Measurements from ENCODE around the gene SMYD3. TPM values are rescaled to one million over a fixed set of nuclear protein-coding genes. Genes with fewer than 3 reads are reported as not detected.

SMYD3 gene
- total RNA-seq, 1 donor from 2014 or later, result 0.32 TPM

DNA sequence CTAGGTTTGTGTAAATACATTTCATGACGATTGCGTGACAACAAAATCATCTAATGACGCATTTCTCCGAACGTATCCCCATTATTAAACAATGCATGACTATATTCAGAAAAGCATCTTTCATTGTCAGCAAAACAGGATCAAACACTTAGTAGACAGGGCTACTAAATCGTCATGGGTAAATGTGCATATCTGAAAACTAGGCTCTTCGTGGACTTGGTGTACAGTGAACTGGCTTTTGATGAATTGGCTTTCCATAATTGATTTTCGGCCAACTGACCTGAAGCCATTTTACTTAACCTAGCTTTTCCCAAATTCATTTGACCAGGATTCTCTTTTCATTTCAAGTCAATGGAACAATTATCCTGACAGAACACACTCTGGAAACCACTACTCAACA, 665.0 kb downstream of the SMYD3 start:
- TF ChIP-seq, protein P1, sequence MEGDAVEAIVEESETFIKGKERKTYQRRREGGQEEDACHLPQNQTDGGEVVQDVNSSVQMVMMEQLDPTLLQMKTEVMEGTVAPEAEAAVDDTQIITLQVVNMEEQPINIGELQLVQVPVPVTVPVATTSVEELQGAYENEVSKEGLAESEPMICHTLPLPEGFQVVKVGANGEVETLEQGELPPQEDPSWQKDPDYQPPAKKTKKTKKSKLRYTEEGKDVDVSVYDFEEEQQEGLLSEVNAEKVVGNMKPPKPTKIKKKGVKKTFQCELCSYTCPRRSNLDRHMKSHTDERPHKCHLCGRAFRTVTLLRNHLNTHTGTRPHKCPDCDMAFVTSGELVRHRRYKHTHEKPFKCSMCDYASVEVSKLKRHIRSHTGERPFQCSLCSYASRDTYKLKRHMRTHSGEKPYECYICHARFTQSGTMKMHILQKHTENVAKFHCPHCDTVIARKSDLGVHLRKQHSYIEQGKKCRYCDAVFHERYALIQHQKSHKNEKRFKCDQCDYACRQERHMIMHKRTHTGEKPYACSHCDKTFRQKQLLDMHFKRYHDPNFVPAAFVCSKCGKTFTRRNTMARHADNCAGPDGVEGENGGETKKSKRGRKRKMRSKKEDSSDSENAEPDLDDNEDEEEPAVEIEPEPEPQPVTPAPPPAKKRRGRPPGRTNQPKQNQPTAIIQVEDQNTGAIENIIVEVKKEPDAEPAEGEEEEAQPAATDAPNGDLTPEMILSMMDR (IDR thresholded peaks at IDR 0.05), result no peak
- H3K9me3 ChIP-seq, result no peaks in the 10 kb centered on the region
- no peaks in the 10 kb centered on the region for H3K27me3 ChIP-seq
- H3K4me1 ChIP-seq, result no peaks in the 10 kb centered on the region
- H3K36me3 ChIP-seq, result no peaks in the 10 kb centered on the region
- no peak overlapping the region for H3K27ac ChIP-seq
- no peak overlapping the region for H3K4me3 ChIP-seq
- DNase-seq (ENCODE audit: low spot score in 2 of 2), result no peak
- intact Hi-C loops (cut with DNase I), result no loop called here

DNA sequence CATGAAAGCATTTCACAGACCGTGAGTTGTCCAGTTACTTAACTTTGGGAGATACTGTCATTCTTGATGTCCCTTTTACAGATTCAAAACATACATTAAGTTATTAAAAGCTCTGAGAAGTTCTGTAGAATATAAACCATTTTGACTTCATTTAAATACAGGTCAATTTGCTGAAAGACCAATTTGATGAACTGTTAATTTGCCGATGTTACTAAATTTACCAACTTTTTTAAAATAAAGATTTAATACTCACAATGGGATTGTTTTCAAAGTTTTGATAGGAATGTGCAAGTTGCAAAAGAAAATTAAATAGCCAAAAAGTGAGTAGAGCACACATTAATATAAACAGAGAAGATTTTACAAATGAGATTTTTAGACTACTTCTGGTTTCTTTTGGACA, 666.1 kb downstream of the SMYD3 start:
- Histone ChIP-seq H3K9me3 (no peaks in the 10 kb centered on the region), H3K4me3 (no peak overlapping the region), H3K4me1 (no peaks in the 10 kb centered on the region), H3K27ac (no peak overlapping the region), H3K36me3 (no peaks in the 10 kb centered on the region), H3K27me3 (no peaks in the 10 kb centered on the region)
- no peak for DNase-seq (ENCODE audit: low spot score in 2 of 2)
- intact Hi-C loops (cut with DNase I), result no loop called here
- TF ChIP-seq, protein P1 (IDR thresholded peaks at IDR 0.05), result no peak

DNA sequence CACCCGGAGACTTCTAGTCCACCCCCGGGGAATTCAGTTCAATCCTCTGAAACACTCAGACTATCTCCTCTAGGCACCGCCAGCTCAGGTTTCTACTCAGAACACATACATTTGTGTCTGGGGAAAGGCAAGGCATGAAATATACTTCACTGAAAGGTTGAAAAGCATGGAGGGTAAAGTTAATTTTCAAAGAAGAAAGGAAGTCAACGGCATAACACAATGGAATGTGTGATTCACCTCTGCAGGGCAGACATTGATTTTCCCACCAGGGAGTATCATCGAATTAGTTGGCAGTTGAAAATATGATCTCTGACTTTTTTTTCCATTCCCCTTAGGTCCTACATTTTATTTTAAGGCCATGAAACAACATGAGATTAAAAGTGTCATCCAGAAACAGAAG, 669.4 kb downstream of the SMYD3 start:
- TF ChIP-seq, protein P1 (IDR thresholded peaks at IDR 0.05), result no peak
- Histone ChIP-seq H3K27ac (no peak overlapping the region), H3K9me3 (no peaks in the 10 kb centered on the region), H3K36me3 (no peaks in the 10 kb centered on the region), H3K4me3 (no peak overlapping the region), H3K27me3 (no peaks in the 10 kb centered on the region), H3K4me1 (no peaks in the 10 kb centered on the region)
- intact Hi-C loops (cut with DNase I), result no loop called here
- no peak for DNase-seq (ENCODE audit: low spot score in 2 of 2)

DNA sequence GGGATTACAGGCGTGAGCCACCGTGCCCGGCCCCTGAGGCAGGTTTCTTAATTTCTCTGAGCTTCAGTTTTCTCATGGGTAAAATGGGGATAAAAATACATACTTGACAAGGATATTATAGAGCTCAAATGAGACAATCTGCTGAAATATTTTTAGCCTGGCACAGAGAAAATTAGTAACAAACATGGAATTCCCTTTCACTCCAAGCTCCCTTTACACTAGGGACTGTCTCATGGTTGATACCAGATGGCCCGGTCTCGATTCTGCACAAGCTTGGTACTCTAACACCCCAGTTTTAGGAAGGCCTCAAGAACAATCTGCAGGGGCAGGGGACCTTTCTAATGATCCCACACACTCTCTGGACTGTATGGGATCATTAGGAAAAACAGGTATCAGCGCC, 671.7 kb downstream of the SMYD3 start:
- intact Hi-C loops (cut with DNase I), result no loop called here
- H3K9me3 ChIP-seq, result no peaks in the 10 kb centered on the region
- no peaks in the 10 kb centered on the region for H3K4me1 ChIP-seq
- H3K36me3 ChIP-seq, result no peaks in the 10 kb centered on the region
- H3K27ac ChIP-seq, result no peak overlapping the region
- DNase-seq (ENCODE audit: low spot score in 2 of 2), result no peak
- TF ChIP-seq, protein P1 (IDR thresholded peaks at IDR 0.05), result no peak
- H3K27me3 ChIP-seq, result no peaks in the 10 kb centered on the region
- no peak overlapping the region for H3K4me3 ChIP-seq

DNA sequence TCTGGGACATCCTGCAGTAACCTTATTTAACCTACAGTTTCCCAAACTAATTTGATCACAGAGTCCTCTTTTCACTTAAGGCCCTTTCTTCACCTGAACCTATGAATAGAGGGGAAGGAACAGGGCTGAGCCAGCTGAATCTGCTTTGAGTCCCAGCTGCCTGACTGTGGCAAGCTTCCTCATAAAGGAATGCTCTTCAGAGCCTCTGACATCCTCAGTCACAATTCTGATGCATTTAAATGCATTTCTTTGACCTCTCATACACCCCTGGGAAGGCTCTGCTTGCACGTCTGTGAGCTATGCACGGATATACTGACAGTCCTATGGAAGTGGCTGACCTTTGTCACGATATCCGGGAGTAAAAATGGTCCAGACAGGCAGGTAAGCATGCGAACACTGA, 673.1 kb downstream of the SMYD3 start:
- Histone ChIP-seq H3K36me3 (no peaks in the 10 kb centered on the region), H3K27me3 (no peaks in the 10 kb centered on the region), H3K4me3 (no peak overlapping the region), H3K9me3 (no peaks in the 10 kb centered on the region), H3K4me1 (no peaks in the 10 kb centered on the region), H3K27ac (no peak overlapping the region)
- no peak for DNase-seq (ENCODE audit: low spot score in 2 of 2)
- intact Hi-C loops (cut with DNase I), result no loop called here
- TF ChIP-seq, protein P1 (IDR thresholded peaks at IDR 0.05), result no peak
